Measurements from ENCODE around the gene GEMIN7. TPM values are rescaled to one million over a fixed set of nuclear protein-coding genes. Genes with fewer than 3 reads are reported as not detected.
A peak's percentile ranks its signal among the peaks of the same experiment; 100 is the strongest.

Gene GEMIN7
- total and polyA plus RNA-seq, 2 of the 13 experiments (the other 11 are each of a cell fraction or from before 2014, with no cell fraction given): 24.1 to 30.6 TPM

- TF ChIP-seq HIVEP1 (CRISPR knock-in tag; IDR thresholded peaks at IDR 0.05) (0 out of 2 replicates have a peak, but pooled peaks have one; percentile 26), DMTF1 (CRISPR knock-in tag; IDR thresholded peaks at IDR 0.05) (no peak), SRF (IDR thresholded peaks at IDR 0.05; ENCODE audit: low read depth, low read length) (peak; percentile 77), NCOA1 (CRISPR knock-in tag; IDR thresholded peaks at IDR 0.05) (no peak), ZNF407 (CRISPR knock-in tag; IDR thresholded peaks at IDR 0.05; ENCODE audit: not compliant biosample characterization) (no peak), RFX1 (IDR thresholded peaks at IDR 0.05) (no peak), IRF9 (CRISPR knock-in tag; IDR thresholded peaks at IDR 0.05; ENCODE audit: borderline replicate concordance) (0 out of 2 replicates have a peak, but pooled peaks have one; percentile 0), HNF4A (CRISPR knock-in tag; IDR thresholded peaks at IDR 0.05) (peak; percentile 58), HINFP (CRISPR knock-in tag; IDR thresholded peaks at IDR 0.05; ENCODE audit: low read depth) (no peak), NFKB2 (CRISPR knock-in tag; IDR thresholded peaks at IDR 0.05; ENCODE audit: borderline replicate concordance) (0 out of 2 replicates have a peak, but pooled peaks have one; percentile 10), ZNF597 (CRISPR knock-in tag; IDR thresholded peaks at IDR 0.05) (no peak), TRIM22 (IDR thresholded peaks at IDR 0.05) (no peak)
Observed at GRCh38 chr19:45046355-45046754, 32.7 kb upstream of the GEMIN7 start (continued).
